Mesenchymal stem cell (in vitro differentiated cells and primary cell): ENCODE results near the gene KIT.

Experiments
- DNase-seq: peaks from one replicate; pipeline ENCODE4 v3.0.0-alpha.2; 2013
- H2AFZ ChIP-seq: one replicate; pipeline ENCODE4 v1.6.1; 2013; ENCODE audit warnings: low read depth, mild to moderate bottlenecking, control low read depth, inconsistent platforms, low read length, moderate library complexity
- H2AK5ac ChIP-seq: 2 replicates; pipeline ENCODE4 v1.6.1; 2013; ENCODE audit warnings: low read length, moderate library complexity, mild to moderate bottlenecking, inconsistent platforms; ENCODE audit not compliant: severe bottlenecking
- H2BK120ac ChIP-seq: one replicate; pipeline ENCODE4 v1.6.1; 2013; ENCODE audit warnings: low read depth, mild to moderate bottlenecking, inconsistent platforms, low read length, moderate library complexity
- H2BK12ac ChIP-seq, 2 experiments: one replicate each; pipeline ENCODE4 v1.6.1; 2013; ENCODE audit warnings: inconsistent platforms in 2 of 2, low read length in 2 of 2, mild to moderate bottlenecking in 2 of 2, moderate library complexity in 2 of 2, control low read depth in 1 of 2
- H2BK15ac ChIP-seq: one replicate; pipeline ENCODE4 v1.6.1; 2013; ENCODE audit warnings: mild to moderate bottlenecking, low read depth, inconsistent platforms; ENCODE audit not compliant: poor library complexity, severe bottlenecking
- H2BK5ac ChIP-seq: 2 replicates; pipeline ENCODE4 v1.6.1; 2013; ENCODE audit warnings: low read depth, mild to moderate bottlenecking, low read length, control low read depth, inconsistent platforms; ENCODE audit not compliant: poor library complexity, severe bottlenecking
- H3K14ac ChIP-seq, 2 experiments: one replicate each; pipeline ENCODE4 v1.6.1; 2013; ENCODE audit warnings: inconsistent platforms in 2 of 2, low read length in 2 of 2, control low read depth in 1 of 2, mild to moderate bottlenecking in 1 of 2, moderate library complexity in 1 of 2
- H3K18ac ChIP-seq, 2 experiments: one replicate each; pipeline ENCODE4 v1.6.1; 2013; ENCODE audit warnings: inconsistent platforms in 2 of 2, low read length in 2 of 2, control low read depth in 1 of 2, low read depth in 1 of 2, mild to moderate bottlenecking in 1 of 2
- H3K23ac ChIP-seq, 2 experiments: one replicate each; pipeline ENCODE4 v1.6.1; 2013; ENCODE audit warnings: inconsistent platforms in 2 of 2, low read length in 2 of 2, mild to moderate bottlenecking in 2 of 2, moderate library complexity in 2 of 2, control low read depth in 1 of 2
- H3K27ac ChIP-seq: 2 replicates; pipeline ENCODE4 v1.5.1; 2013; ENCODE audit warnings: mild to moderate bottlenecking, moderate library complexity, low read length, control low read depth, inconsistent platforms; ENCODE audit not compliant: poor library complexity, severe bottlenecking
- H3K27me3 ChIP-seq, 2 experiments: 2 replicates each; pipeline versions ENCODE4 v1.6.1 to v1.7.0; 2013; ENCODE audit warnings: low read length in 2 of 2, mild to moderate bottlenecking in 2 of 2, moderate library complexity in 2 of 2, control low read depth in 1 of 2, inconsistent platforms in 1 of 2; ENCODE audit not compliant: control insufficient read depth in 1 of 2, insufficient read depth in 1 of 2
- H3K36me3 ChIP-seq, 2 experiments: 2 replicates each; pipeline versions ENCODE4 v1.6.1 to v1.7.0; 2013; ENCODE audit warnings: low read length in 2 of 2, control low read depth in 1 of 2, inconsistent platforms in 1 of 2, low read depth in 1 of 2, mild to moderate bottlenecking in 1 of 2; ENCODE audit not compliant: insufficient read depth in 2 of 2, control insufficient read depth in 1 of 2
- H3K4ac ChIP-seq, 2 experiments: one replicate each; pipeline ENCODE4 v1.6.1; 2013; ENCODE audit warnings: inconsistent platforms in 2 of 2, low read length in 2 of 2, mild to moderate bottlenecking in 2 of 2, moderate library complexity in 2 of 2, control low read depth in 1 of 2, low read depth in 1 of 2
- H3K4me1 ChIP-seq: 2 replicates; pipeline ENCODE4 v1.6.1; 2013; ENCODE audit warnings: low read depth, low read length, control low read depth; ENCODE audit not compliant: control insufficient read depth, insufficient read depth
- H3K4me2 ChIP-seq: 2 replicates; pipeline ENCODE4 v1.6.1; 2013; ENCODE audit warnings: low read length, mild to moderate bottlenecking, inconsistent platforms; ENCODE audit not compliant: poor library complexity, severe bottlenecking
- H3K4me3 ChIP-seq, 2 experiments: 2 replicates each; pipeline versions ENCODE4 v1.5.1 to v1.7.0; 2013; ENCODE audit warnings: low read length in 2 of 2, mild to moderate bottlenecking in 2 of 2, control low read depth in 1 of 2, low read depth in 1 of 2; ENCODE audit not compliant: insufficient read depth in 1 of 2
- H3K79me1 ChIP-seq: replicated peaks from 2 replicates; pipeline ENCODE4 v1.6.1; 2013; ENCODE audit warnings: mild to moderate bottlenecking, control low read depth, low read length, inconsistent platforms; ENCODE audit not compliant: poor library complexity, severe bottlenecking
- H3K9ac ChIP-seq: 2 replicates; pipeline ENCODE4 v1.7.0; 2013; ENCODE audit warnings: mild to moderate bottlenecking, low read length, moderate library complexity
- H3K9me3 ChIP-seq: 2 replicates; pipeline ENCODE4 v1.7.0; 2013; ENCODE audit warnings: mild to moderate bottlenecking, low read length; ENCODE audit not compliant: control insufficient read depth
- H4K8ac ChIP-seq: one replicate; pipeline ENCODE4 v1.6.1; 2013; ENCODE audit warnings: inconsistent platforms, mild to moderate bottlenecking, low read length, moderate library complexity
- H4K91ac ChIP-seq: one replicate; pipeline ENCODE4 v1.6.1; 2013; ENCODE audit warnings: mild to moderate bottlenecking, low read length, inconsistent platforms
- WGBS: methylation state at CpG from one replicate; pipeline ENCODE4 v1.1.7; 2013; ENCODE audit warnings: mixed read lengths; 5-methylcytosine and 5-hydroxymethylcytosine counted together

The KIT gene

DNA sequence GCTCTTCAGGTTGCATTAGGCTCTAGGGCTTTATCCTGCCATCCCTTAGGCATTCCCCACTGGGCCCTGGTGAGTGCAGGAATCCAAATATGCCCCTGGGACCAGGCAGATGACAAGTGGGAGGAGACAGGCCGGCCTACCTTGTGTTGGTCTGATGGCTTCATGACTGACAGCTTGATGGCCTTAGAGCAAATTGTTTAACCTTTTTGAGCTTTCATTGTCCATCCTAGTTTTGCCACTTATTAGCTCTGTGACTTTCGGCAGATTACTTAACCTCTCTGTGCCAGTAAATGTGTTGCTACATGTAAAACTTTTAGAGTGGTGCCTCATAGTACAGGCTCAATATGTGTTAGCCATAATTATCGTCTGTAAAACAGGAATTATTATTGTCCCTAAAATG lies 4.4 kb downstream of the KIT start:
- peak overlapping the region; percentile 3 for H2AK5ac ChIP-seq
- H3K4me3 ChIP-seq, result peak overlapping the region in 1 of 2 experiments; percentile 46
- H2BK15ac ChIP-seq, result no peak overlapping the region
- no peak overlapping the region for H2AFZ ChIP-seq
- no peak overlapping the region for H3K4me2 ChIP-seq
- no peak overlapping the region for H2BK12ac ChIP-seq
- peaks cover 22 to 23% of the 10 kb centered on the region in 2 experiments for H3K27me3 ChIP-seq
- H4K8ac ChIP-seq, result no peak overlapping the region
- no peak overlapping the region for H3K23ac ChIP-seq
- H3K4me1 ChIP-seq, result peaks cover 29% of the 10 kb centered on the region
- H4K91ac ChIP-seq, result no peak overlapping the region
- 91% methylated on average over 2 of the region's 3 CpGs for WGBS
- H2BK120ac ChIP-seq, result no peak overlapping the region
- H3K4ac ChIP-seq, result no peak overlapping the region
- H2BK5ac ChIP-seq, result no peak overlapping the region
- H3K36me3 ChIP-seq, result no peaks in the 10 kb centered on the region
- peak overlapping the region; percentile 8 for H3K27ac ChIP-seq
- H3K18ac ChIP-seq, result no peak overlapping the region
- H3K79me1 ChIP-seq, result no peaks in the 10 kb centered on the region
- H3K9me3 ChIP-seq, result no peaks in the 10 kb centered on the region
- H3K14ac ChIP-seq, result no peak overlapping the region
- no peak overlapping the region for H3K9ac ChIP-seq
- DNase-seq, result no peak

DNA sequence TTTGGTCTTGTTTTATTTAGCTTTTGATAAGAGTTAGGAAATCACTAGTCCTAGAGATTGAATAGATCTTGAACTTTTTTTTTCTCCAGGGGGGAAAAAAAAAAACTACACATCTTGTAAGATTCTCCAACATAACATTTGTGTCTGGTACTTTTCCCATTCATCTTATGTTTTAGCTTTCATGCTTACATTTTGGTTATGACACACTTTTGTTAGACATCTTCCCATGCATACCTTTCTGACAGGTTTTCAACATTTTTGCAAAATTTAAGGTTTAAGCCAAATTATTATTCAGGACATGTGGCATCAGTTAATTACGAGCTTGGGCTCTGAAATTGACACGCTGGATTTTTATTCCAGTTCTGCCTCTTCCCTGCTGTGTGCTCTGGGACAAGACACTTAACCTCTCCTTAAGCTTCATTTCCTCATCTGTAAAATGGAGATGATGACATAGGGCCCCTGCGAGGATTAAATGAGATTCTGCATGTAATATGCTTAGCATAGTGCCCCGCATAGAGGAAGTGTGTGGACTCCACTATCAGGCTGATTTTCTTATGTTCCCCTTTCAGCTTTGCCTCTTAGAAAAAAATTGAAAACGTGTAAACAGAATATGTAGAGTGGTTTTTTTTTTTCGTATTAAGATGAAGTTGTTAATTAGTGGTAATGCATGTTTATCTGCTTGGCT lies 5.3 kb downstream of the KIT start:
- no peak overlapping the region for H3K14ac ChIP-seq
- no peak overlapping the region for H3K4ac ChIP-seq
- peaks cover 14 to 22% of the 10 kb centered on the region in 2 experiments for H3K27me3 ChIP-seq
- no peak overlapping the region for H2BK5ac ChIP-seq
- H3K18ac ChIP-seq, result no peak overlapping the region
- no peak for DNase-seq
- peaks cover 20% of the 10 kb centered on the region for H3K4me1 ChIP-seq
- H4K91ac ChIP-seq, result no peak overlapping the region
- no peak overlapping the region for H2BK120ac ChIP-seq
- H2BK15ac ChIP-seq, result no peak overlapping the region
- no peak overlapping the region for H2BK12ac ChIP-seq
- no peaks in the 10 kb centered on the region for H3K9me3 ChIP-seq
- 83% methylated on average over 6 of the region's 6 CpGs for WGBS
- H3K27ac ChIP-seq, result no peak overlapping the region
- H3K4me3 ChIP-seq, result no peak overlapping the region
- no peak overlapping the region for H2AK5ac ChIP-seq
- H3K9ac ChIP-seq, result no peak overlapping the region
- no peak overlapping the region for H3K23ac ChIP-seq
- H4K8ac ChIP-seq, result no peak overlapping the region
- no peaks in the 10 kb centered on the region for H3K36me3 ChIP-seq
- no peaks in the 10 kb centered on the region for H3K79me1 ChIP-seq
- no peak overlapping the region for H3K4me2 ChIP-seq
- H2AFZ ChIP-seq, result no peak overlapping the region

DNA sequence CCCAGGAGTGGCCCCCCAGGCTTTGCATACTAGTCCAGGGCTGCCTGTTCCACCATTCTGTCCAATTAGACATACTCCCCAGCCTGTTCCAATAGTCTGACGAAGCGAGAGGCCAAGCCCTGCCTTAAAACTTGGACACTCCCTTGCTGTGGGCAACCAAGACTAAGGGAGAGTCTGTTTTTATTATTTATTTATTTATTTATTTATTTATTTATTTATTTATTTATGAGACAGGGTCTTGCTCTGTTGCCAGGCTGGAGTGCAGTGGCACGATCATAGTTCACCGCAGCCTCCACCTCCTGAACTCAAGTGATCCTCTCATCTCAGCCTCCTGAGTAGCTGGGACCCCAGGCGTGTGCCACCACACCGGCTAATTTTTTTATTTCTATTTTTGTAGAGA lies 6.6 kb downstream of the KIT start:
- Histone ChIP-seq H3K4me3 (no peak overlapping the region), H4K8ac (no peak overlapping the region), H3K4me2 (no peak overlapping the region), H3K14ac (no peak overlapping the region), H3K27ac (no peak overlapping the region), H3K9me3 (no peaks in the 10 kb centered on the region), H2AFZ (no peak overlapping the region), H2BK120ac (no peak overlapping the region), H3K4me1 (peaks cover 8% of the 10 kb centered on the region), H3K4ac (no peak overlapping the region), H2BK15ac (no peak overlapping the region), H2AK5ac (no peak overlapping the region), H2BK12ac (no peak overlapping the region), H3K18ac (no peak overlapping the region), H3K23ac (no peak overlapping the region), H3K79me1 (no peaks in the 10 kb centered on the region), H3K27me3 (peaks cover under 1 to 23% of the 10 kb centered on the region in 2 experiments), H2BK5ac (no peak overlapping the region), H3K36me3 (no peaks in the 10 kb centered on the region), H3K9ac (no peak overlapping the region), H4K91ac (no peak overlapping the region)
- WGBS, result 97% methylated on average over 3 of the region's 6 CpGs
- no peak for DNase-seq

DNA sequence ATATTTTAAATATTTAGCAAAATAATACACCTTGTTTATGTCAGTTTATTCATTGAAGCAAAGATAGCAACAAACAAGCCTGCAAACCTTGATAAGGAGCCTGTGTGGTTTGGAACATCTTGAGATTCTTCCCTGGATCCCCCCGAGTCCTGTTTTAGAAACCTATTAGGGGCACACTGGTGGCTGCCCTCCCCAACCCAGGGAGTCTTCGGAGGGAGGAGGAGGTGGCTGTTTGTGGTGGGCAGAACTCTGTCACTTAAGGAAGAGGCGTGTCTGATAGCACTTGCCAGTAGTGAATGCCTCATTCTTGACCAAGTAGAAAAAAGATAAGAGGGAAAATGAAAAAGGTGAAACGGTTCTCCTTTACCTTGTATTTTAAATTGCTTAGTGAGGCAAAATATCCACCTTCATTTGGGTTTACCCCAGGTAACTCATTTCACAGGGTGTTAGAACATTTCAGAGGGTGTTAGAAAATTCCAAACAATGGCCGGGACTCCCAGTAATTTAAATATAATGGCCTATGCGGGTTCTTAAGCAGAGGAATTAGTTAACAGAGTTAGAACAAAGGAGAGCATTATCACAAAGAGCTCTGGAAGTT lies 10.4 kb downstream of the KIT start:
- WGBS, result 54% methylated on average over 6 of the region's 6 CpGs
- Histone ChIP-seq H2BK120ac (no peak overlapping the region), H3K79me1 (no peaks in the 10 kb centered on the region), H3K27me3 (peaks cover 3 to 37% of the 10 kb centered on the region in 2 experiments), H2AK5ac (no peak overlapping the region), H3K18ac (no peak overlapping the region), H3K4me1 (no peaks in the 10 kb centered on the region), H3K9ac (no peak overlapping the region), H2BK15ac (no peak overlapping the region), H3K4me2 (no peak overlapping the region), H3K4ac (no peak overlapping the region), H3K14ac (no peak overlapping the region), H2AFZ (no peak overlapping the region), H3K36me3 (no peaks in the 10 kb centered on the region), H4K8ac (no peak overlapping the region), H2BK5ac (no peak overlapping the region), H3K23ac (no peak overlapping the region), H3K4me3 (no peak overlapping the region), H4K91ac (no peak overlapping the region), H3K9me3 (peaks cover 12% of the 10 kb centered on the region), H3K27ac (no peak overlapping the region), H2BK12ac (no peak overlapping the region)
- DNase-seq, result no peak
